AG08395 (cell line): Measurements from ENCODE around the gene IKBKG.
"Not testable (repeated sequence)": the region's sequence is repeated elsewhere in the genome, so short reads cannot be mapped to it uniquely, and the experiment has no call there.

Experiments
- DNase-seq: peaks from one replicate; pipeline ENCODE4 v3.0.0; 2012; ENCODE audit warnings: mixed read lengths, low spot score

IKBKG gene

DNA sequence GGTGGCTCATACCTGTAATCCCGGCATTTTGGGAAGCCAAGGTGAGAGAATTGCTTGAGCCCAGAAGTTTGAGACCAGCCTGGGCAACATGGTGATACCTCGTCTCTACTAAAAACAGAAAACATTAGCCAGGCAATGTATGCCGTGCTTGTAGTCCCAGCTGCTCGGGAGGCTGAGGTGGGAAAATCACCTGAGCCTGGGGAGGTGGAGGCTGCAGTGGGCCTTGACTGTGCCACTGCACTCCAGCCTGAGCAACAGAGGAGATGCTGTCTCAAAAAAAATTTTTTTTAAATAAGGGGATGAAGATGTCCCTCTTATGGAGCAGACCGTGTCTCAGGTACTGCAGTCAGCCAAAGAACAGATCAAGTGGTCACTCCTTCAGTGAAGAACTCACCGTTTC lies 58.1 kb downstream of the IKBKG start:
- DNase-seq = no peak

- no peak for DNase-seq
Measured at GRCh38 chrX:154607370-154607769, 60.0 kb downstream of the IKBKG start.

DNA sequence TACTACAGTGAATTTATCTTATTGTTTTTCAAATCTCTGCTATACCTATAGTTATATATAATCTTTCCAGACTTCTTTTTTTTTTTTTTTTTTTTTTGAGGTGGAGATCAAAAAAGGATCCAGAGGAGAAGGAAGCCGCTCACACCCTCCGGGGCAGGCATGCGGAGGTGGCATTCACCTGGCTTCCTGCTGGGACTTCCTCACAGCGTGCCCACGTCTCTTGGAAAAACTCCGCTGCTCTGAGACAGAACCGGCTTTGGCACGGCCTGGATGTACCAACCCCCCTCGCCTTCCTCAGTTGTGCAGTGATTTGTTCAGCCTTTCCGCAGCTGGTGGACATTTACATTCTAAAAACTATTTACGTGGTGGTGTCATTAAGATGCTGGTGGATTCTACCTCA lies 60.6 kb downstream of the IKBKG start:
- DNase-seq = not testable (repeated sequence)

DNA sequence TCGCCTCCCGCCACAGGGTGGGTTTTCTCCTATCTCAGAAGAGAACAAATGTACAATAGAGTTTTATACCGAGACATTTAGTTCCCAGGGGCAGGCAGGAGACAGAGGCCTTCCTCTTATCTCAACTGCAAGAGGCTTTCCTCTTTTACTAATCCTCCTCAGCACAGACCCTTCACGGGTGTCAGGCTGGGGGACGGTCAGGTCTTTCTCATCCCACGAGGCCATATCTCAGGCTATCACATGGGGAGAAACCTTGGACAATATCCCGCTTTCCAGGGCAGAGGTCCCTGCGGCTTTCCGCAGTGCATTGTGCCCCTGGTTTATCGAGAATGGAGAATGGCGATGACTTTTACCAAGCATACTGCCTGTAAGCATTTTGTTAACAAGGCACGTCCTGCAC lies 61.4 kb downstream of the IKBKG start:
- DNase-seq = not testable (repeated sequence)

DNA sequence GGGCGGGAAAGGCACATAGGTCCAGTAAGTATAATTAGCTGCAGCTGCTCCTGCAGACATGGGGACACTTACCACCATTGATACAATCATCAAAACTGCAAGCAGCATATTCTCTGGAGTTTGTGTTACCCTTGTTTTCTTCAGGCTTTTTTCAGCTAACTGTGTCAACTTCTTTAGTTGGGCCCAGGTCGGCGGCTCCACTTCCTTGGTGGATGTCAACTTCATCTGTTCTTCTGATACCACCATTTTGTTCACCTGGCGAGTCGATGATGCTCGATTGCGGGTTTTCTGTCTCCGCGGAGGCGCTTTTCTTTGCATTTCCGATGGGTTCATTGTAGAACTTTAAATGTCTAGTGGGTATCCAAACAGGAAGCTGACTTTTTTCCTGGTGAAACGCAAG lies 63.7 kb downstream of the IKBKG start:
- DNase-seq = not testable (repeated sequence)

DNA sequence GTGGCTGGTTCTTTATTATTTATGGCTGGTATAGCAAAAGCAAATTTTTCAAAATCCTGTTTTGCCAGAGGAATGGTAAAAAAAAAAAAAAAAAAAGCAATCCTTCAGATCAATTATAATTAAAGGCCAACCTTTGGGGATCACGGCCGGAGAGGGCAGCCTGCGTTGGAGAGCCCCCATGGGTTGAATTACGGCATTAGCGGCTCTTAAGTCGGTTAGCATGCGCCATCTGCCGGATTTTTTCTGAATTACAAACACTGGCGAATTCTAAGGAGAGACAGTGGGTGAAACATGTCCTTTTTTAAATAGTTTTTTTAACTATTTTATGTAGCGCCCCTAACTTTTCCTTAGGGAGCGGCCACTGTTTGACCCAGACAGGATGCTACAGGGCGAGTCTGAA lies 66.2 kb downstream of the IKBKG start:
- DNase-seq = not testable (repeated sequence)
